D721Med (cell line): Measurements from ENCODE around the gene PDE1A.

Source experiments
- DNase-seq: peaks from one replicate; pipeline ENCODE4 v3.0.0; 2011; ENCODE audit warnings: low spot score; ENCODE audit not compliant: insufficient read length
- FAIRE-seq: peaks from 2 replicates; lab custom pipeline; 2011; peaks lifted over from hg19 to GRCh38; lab: Jason Lieb, UNC
- CTCF ChIP-seq: IDR thresholded peaks from 2 replicates; pipeline ENCODE4 v1.5.1; 2012; ENCODE audit warnings: mild to moderate bottlenecking, control low read depth; ENCODE audit not compliant: insufficient read depth; ENCODE audit errors: missing control alignments

Gene PDE1A

GRCh38 chr2:182415771-182416170, 11.1 kb downstream of the PDE1A start:
- TF ChIP-seq CTCF = no peak
- no peak for DNase-seq
- no peak for FAIRE-seq

GRCh38 chr2:182412858-182413257, 14.0 kb downstream of the PDE1A start:
- TF ChIP-seq CTCF = no peak
- FAIRE-seq (no peak), DNase-seq (no peak)

- FAIRE-seq (no peak), DNase-seq (no peak)
These were observed 16.7 kb downstream of the PDE1A start for GRCh38 chr2:182410120-182410519.

GRCh38 chr2:182406221-182406620, 20.6 kb downstream of the PDE1A start:
- FAIRE-seq (no peak), DNase-seq (no peak)
- no peak for TF ChIP-seq CTCF

More at GRCh38 chr2:182410120-182410519, 16.7 kb downstream of the PDE1A start:
- TF ChIP-seq CTCF = no peak

GRCh38 chr2:182404975-182405561, 21.8 kb downstream of the PDE1A start:
- TF ChIP-seq CTCF = no peak
- FAIRE-seq = no peak

GRCh38 chr2:182404092-182404491, 22.7 kb downstream of the PDE1A start:
- DNase-seq (no peak), FAIRE-seq (no peak)
- TF ChIP-seq CTCF = no peak

More at GRCh38 chr2:182404975-182405561, 21.8 kb downstream of the PDE1A start:
- no peak for DNase-seq

GRCh38 chr2:182393270-182393760, 33.5 kb downstream of the PDE1A start:
- no peak for FAIRE-seq
- no peak for TF ChIP-seq CTCF
- no peak for DNase-seq
